Putamen (tissue), 1 donor: ENCODE data around the gene AFG1L.
"Not testable (repeated sequence)": the region's sequence is repeated elsewhere in the genome, so short reads cannot be mapped to it uniquely, and the experiment has no call there.

ENCODE experiments used
- DNase-seq: peaks from one replicate; pipeline ENCODE4 v3.0.0-alpha.2; 2016; ENCODE audit warnings: low spot score

The AFG1L gene

GRCh38 chr6:108291091-108291490 lies 3.8 kb upstream of the AFG1L start:
- no peak for DNase-seq

GRCh38 chr6:108292561-108292960 lies 2.3 kb upstream of the AFG1L start:
- not testable (repeated sequence) for DNase-seq

DNA sequence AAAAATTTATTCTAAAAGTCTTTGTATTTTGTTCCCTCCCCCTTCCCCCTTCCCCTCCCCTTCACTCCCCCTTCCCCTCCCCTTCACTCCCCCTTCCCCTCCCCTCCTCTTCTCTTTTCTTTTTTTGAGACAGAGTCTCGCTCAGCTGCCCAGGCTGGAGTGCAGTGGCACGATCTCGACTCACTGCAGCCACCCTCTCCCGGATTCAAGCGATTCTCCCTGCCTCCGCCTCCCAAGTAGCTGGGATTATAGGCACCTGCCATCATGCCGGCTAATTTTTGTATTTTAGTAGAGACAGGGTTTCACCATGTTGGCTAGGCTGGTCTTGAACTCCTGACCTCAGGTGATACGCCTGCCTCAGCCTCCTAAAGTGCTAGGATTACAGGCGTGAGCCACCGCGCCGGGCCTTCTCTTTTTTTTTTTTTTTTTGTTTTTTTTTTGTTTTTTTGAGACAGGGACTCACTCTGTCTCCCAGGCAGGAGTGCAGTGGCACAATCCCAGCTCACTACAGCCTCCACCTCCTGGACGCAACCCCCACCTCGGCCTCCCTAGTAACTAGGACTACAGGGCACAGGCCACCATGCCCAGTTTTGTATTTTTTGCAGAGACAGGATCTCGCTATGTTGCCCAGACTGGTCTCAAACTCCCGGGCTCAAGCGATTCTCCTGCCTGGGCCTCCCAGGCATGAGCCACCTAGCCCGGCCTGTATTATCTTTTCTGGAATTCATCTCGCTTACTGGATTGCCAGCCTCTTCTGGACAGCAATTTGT lies 1.1 kb upstream of the AFG1L start:
- DNase-seq: no peak

GRCh38 chr6:108294297-108294726 lies 542 bp upstream of the AFG1L start:
- DNase-seq: no peak

DNA sequence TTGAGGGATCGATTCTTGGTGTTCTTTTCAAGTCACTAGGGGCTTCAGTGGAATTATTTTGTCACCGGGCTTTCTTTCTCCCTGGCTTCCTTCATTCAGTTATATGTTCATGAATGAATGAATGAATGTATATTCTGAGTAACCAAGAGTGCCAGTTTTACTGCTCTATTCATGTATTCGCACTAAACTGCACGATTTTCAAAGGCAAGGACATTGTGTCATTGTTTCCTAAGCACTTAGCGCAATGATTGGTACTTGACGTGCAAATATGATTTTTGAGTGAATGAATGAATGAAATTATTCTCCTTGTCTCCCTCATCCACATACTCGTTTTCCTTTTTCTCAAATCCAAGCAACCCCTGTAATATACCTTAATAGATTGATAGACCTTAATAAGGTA lies 822 bp downstream of the AFG1L start:
- DNase-seq: no peak

GRCh38 chr6:108302386-108302785 lies 7.5 kb downstream of the AFG1L start:
- DNase-seq: no peak

DNA sequence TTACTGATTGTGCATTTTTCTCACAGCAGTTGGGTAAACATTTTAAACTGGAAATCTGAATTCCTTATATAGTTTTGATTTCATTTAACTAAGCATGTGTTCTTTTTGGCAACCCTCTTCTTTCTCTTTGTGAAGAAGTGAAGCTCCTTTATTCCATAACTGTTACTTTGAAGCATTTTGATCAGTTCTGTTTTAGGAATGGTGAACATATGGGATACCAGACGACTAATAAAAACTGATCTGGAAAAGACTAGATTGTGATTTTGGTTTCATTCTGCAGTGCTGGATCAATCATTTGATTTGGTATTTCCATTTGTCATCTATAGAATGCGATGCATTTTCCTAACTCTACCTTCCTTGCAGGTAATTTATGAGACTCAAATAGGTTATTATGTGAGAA lies 9.8 kb downstream of the AFG1L start:
- DNase-seq: no peak

GRCh38 chr6:108308641-108309040 lies 13.8 kb downstream of the AFG1L start:
- not testable (repeated sequence) for DNase-seq

DNA sequence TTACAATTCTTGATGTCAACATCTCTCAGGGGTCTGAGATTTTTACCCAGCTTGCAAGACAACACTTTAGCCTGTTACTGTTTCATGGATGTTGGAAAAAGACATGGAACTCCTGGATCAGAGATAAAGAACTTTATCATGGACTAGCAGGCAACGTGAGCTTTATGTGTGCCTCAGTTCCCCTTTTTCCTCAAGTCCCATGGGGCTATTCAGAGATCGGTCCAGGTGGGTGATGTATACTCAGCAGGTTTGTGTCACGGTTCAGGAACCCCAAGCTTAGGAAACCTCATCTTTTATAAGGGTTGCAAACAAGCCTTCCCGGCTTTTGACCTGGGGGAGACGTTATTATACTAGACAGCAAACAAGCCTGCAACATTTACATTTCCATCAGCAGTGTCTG lies 15.0 kb downstream of the AFG1L start:
- DNase-seq: no peak

GRCh38 chr6:108312605-108313004 lies 17.8 kb downstream of the AFG1L start:
- DNase-seq: no peak

GRCh38 chr6:108321253-108321747 lies 26.4 kb downstream of the AFG1L start:
- DNase-seq: no peak

GRCh38 chr6:108322728-108323127 lies 27.9 kb downstream of the AFG1L start:
- DNase-seq: no peak

DNA sequence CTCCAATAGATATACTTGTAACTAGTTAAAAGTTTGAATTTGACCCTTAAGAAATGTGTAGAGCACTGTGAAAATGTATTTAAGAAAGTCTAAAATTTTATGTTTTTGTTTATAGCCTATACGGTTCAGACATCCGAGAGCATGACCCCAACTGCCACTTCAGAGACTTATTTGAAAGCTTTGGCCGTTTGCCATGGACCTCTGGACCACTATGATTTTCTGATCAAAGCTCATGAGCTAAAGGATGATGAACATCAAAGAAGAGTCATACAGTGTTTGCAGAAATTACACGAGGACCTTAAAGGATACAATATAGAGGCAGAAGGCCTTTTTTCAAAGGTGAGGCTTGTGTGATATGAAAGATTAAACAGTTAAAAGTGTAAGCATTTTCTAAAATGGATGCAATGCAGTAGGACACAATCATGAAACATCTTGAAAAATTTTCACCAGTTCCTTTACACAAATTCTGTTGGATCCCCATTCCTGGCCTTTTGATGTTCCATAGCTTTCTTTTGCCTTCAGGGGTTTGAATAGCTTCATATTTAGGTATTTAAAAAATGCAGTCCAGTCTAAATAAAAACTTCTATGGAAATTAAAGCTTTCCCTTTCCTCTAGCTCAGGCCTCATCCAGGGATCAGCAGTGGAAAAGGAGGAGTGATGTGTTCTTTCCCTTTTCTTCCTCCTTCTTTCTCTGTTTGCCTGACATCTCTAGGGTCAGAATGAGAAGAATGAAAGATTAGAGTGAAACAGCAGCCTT lies 29.0 kb downstream of the AFG1L start:
- no peak for DNase-seq

- DNase-seq: not testable (repeated sequence)
Observed at GRCh38 chr6:108330221-108330785, 35.4 kb downstream of the AFG1L start.

- no peak for DNase-seq
Observed at GRCh38 chr6:108330806-108331205, 36.0 kb downstream of the AFG1L start.

- DNase-seq: no peak
Observed at GRCh38 chr6:108331982-108332381, 37.1 kb downstream of the AFG1L start.

- no peak for DNase-seq
Observed at GRCh38 chr6:108336971-108337370, 42.1 kb downstream of the AFG1L start.

- no peak for DNase-seq
Observed at GRCh38 chr6:108337721-108338120, 42.9 kb downstream of the AFG1L start.

DNA sequence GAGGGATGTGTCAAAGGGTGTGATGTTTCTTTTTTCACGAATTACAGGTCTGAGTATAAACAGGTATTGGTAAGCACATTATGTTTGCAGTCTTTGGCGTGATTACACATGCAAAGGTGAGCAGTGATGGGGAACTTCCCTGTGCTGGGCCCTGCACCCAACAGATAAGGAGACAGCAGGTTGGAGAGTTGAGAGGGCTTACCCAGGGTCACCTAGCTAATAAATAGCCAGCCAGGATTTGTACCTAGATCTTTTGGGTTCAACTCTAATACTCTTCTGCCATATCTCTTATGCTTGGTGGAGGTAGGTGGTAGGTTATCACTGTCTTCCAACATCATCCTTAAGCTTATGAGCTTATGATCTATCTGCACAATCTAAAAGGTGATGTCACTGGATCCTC lies 46.5 kb downstream of the AFG1L start:
- no peak for DNase-seq

GRCh38 chr6:108343894-108344293 lies 49.0 kb downstream of the AFG1L start:
- no peak for DNase-seq

DNA sequence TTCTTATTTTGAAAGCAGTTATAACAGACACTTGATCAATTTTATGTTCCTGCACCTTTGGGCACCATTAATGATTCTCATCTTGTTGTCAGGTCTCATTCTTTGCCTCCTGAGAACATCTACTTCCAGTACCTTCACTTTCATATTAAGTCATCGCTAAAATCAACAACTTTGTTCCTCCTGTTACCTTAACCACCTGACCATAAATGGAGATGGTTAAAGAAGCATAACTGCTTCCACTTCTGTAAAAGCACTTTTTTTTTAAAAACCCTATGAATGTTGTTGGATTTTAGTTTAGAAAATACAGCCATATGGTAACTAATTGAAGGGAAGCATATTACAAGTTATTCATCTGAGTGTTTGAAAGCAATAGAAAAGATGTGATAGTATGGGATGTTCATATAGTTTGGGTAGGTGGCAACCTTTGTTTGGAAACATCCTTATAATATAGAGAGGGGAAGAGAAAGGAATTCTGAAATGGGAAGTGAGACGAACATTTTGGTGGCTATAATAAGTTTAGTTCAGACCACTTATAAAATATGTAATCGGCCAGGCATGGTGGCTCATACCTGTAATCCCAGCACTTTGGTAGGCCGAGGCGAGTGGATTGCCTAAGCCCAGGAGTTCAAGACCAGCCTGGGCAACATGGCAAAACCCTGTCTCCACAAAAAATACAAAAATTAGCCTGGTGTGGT lies 53.9 kb downstream of the AFG1L start:
- no peak for DNase-seq

DNA sequence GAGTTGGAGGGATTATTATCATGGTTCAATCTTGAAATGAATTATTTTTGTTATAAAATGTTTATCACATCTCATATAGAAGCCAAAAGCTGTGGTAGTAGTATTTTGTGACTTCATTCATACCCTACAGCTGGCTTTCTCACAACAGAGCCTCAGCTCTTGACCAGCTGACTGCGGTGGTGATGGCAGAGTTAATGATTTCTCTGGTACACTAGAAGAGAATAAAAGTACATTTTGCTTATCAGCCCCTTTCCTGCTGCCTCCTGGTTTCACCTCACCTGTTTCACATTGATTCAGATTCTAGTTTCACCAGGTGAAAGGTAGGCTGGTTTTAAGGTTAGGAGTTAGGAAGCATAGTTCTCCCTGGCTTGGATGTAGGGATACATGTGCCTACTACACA lies 55.7 kb downstream of the AFG1L start:
- no peak for DNase-seq
